Panc1 (cell line): ENCODE measurements around the gene H3-3A. TPM values are rescaled to one million over a fixed set of nuclear protein-coding genes. Genes with fewer than 3 reads are reported as not detected.
"Not testable (repeated sequence)": the region's sequence is repeated elsewhere in the genome, so short reads cannot be mapped to it uniquely, and the experiment has no call there.

ENCODE experiments used
- ATAC-seq: fragments of 200-7000 bp; cut with Tn5 transposase; 2 replicates; pipeline ENCODE4 v1.9.1; 2020; ENCODE audit warnings: mild to moderate bottlenecking, moderate library complexity
- BruUV-seq: library from RNA; stranded (reverse); fragments of 400-500 nt; replicated peaks from 2 replicates; lab custom pipeline; 2021; lab: Mats Ljungman, UMichigan
- CTCF ChIA-PET: fragments of 300-600 bp; sonication (Branson Sonifier 250); formaldehyde crosslinking; loops from one replicate; lab custom pipeline; 2022; ENCODE audit warnings: antibody characterized with exemption; lab: Charles Lee
- POLR2A ChIA-PET: fragments of 300-600 bp; sonication (Branson Sonifier 250); formaldehyde crosslinking; loops from one replicate; lab custom pipeline; 2022; ENCODE audit warnings: antibody characterized with exemption; lab: Charles Lee
- DNase-seq: peaks from one replicate; pipeline ENCODE4 v3.0.0-alpha.2; 2010; ENCODE audit warnings: low read depth, low spot score
- H3K27ac ChIP-seq: 2 replicates; pipeline ENCODE4 v1.5.1; 2011; ENCODE audit warnings: mild to moderate bottlenecking, low read length, inconsistent platforms
- H3K27me3 ChIP-seq: fragments of 200-500 bp; sonication (Bioruptor generic); 2 replicates; pipeline ENCODE4 v1.6.0; 2014; ENCODE audit warnings: low read length, inconsistent platforms; ENCODE audit not compliant: control insufficient read depth, insufficient read depth
- H3K36me3 ChIP-seq: fragments of 200-500 bp; sonication (Bioruptor generic); 2 replicates; pipeline ENCODE4 v1.5.1; 2014; ENCODE audit warnings: inconsistent platforms, mild to moderate bottlenecking, low read length, moderate library complexity; ENCODE audit not compliant: control insufficient read depth, insufficient read depth
- H3K4me1 ChIP-seq: 2 replicates; pipeline ENCODE4 v1.5.1; 2011; ENCODE audit warnings: inconsistent platforms, mild to moderate bottlenecking, low read length, moderate library complexity; ENCODE audit not compliant: control insufficient read depth, insufficient read depth
- H3K4me3 ChIP-seq, 2 experiments: 2 replicates each; pipeline ENCODE4 v1.5.1; 2011 to 2012; ENCODE audit warnings: low read depth in 2 of 2, low read length in 2 of 2, mild to moderate bottlenecking in 2 of 2, inconsistent platforms in 1 of 2, moderate library complexity in 1 of 2
- H3K9me3 ChIP-seq: fragments of 200-500 bp; sonication (Bioruptor generic); 2 replicates; pipeline ENCODE4 v1.5.1; 2014; ENCODE audit warnings: low read depth, mild to moderate bottlenecking, inconsistent platforms, low read length, moderate library complexity; ENCODE audit not compliant: control insufficient read depth, insufficient read depth
- POLR2AphosphoS5 ChIP-seq: IDR thresholded peaks from 2 replicates; pipeline ENCODE4 v1.6.1; 2012; ENCODE audit warnings: mild to moderate bottlenecking, low read depth, low read length, moderate library complexity
- SIN3A ChIP-seq: IDR thresholded peaks from 2 replicates; pipeline ENCODE4 v1.6.1; 2012; ENCODE audit warnings: low read depth, mild to moderate bottlenecking, low read length, moderate library complexity, borderline replicate concordance; ENCODE audit not compliant: insufficient read depth
- TCF7L2 ChIP-seq: IDR thresholded peaks from 2 replicates; pipeline ENCODE4 v1.6.1; 2011; ENCODE audit warnings: mild to moderate bottlenecking, low read depth, low read length, inconsistent platforms
- in situ Hi-C: cut with HindIII; loops from 2 replicates; pipeline ENCODE4 v1.10.0; 2016; ENCODE audit warnings: low sequenced_read_pairs, low pct_unique_long_range_greater_than_20kb
- intact Hi-C: fragments of 100-400 bp; cut with micrococcal nuclease; formaldehyde crosslinking; loops from one replicate; pipeline ENCODE4 v1.10.0; 2022; ENCODE audit not compliant: unreplicated experiment
- total RNA-seq: library from RNA; stranded (reverse); gene quantifications from one replicate; pipeline ENCODE4 v1.2.1, GENCODE V29; 2021; ENCODE audit not compliant: unreplicated experiment
- TF ChIP-seq, protein P1 (sequence below): fragments of 450-650 bp; IDR thresholded peaks from 2 replicates; pipeline ENCODE4 v1.5.1; 2017; ENCODE audit warnings: mild to moderate bottlenecking
- TF ChIP-seq, protein P2 (sequence below), 2 experiments: IDR thresholded peaks; 2 replicates each; pipeline ENCODE4 v1.6.1; 2011 to 2012; ENCODE audit warnings: low read depth in 2 of 2, control low read depth in 1 of 2, low read length in 1 of 2, mild to moderate bottlenecking in 1 of 2, moderate library complexity in 1 of 2; ENCODE audit not compliant: insufficient read depth in 1 of 2

Gene H3-3A
- total RNA-seq, 1 experiment from 2014 or later = 404 TPM

DNA sequence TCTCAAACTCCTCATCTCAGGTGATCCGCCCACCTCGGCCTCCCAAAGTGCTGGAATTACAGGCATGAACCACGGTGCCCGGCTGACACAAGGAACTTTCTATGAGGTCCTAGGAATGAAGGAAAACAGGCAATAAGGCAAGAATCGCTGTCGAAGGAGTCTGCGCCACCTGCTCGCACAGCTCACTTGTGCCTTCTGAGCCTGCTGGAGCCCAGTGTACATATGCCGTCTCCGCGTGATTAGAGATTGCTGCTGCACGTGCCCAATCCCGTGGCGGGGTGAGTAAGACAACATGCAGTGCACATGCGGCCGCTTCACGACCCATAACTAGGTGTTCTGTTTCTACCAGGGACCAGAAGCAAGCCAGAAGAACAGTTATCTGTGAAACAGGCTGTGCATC lies 24.3 kb downstream of the H3-3A start:
- in situ Hi-C loops = no loop called here
- no peak for DNase-seq
- intact Hi-C loops = no loop called here
- Histone ChIP-seq H3K27me3 (no peaks in the 10 kb centered on the region), H3K27ac (no peak overlapping the region), H3K9me3 (no peaks in the 10 kb centered on the region), H3K4me3 (no peak overlapping the region), H3K36me3 (no peaks in the 10 kb centered on the region), H3K4me1 (peaks cover 5% of the 10 kb centered on the region; the same call in 1 of the 2 replicates)
- ChIA-PET CTCF (no interaction called here), POLR2A (no interaction called here)
- TF ChIP-seq POLR2AphosphoS5 = no peak
- TF ChIP-seq, protein P1, sequence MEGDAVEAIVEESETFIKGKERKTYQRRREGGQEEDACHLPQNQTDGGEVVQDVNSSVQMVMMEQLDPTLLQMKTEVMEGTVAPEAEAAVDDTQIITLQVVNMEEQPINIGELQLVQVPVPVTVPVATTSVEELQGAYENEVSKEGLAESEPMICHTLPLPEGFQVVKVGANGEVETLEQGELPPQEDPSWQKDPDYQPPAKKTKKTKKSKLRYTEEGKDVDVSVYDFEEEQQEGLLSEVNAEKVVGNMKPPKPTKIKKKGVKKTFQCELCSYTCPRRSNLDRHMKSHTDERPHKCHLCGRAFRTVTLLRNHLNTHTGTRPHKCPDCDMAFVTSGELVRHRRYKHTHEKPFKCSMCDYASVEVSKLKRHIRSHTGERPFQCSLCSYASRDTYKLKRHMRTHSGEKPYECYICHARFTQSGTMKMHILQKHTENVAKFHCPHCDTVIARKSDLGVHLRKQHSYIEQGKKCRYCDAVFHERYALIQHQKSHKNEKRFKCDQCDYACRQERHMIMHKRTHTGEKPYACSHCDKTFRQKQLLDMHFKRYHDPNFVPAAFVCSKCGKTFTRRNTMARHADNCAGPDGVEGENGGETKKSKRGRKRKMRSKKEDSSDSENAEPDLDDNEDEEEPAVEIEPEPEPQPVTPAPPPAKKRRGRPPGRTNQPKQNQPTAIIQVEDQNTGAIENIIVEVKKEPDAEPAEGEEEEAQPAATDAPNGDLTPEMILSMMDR = no peak
- no peak for TF ChIP-seq SIN3A
- no peak for TF ChIP-seq TCF7L2
- TF ChIP-seq, protein P2, sequence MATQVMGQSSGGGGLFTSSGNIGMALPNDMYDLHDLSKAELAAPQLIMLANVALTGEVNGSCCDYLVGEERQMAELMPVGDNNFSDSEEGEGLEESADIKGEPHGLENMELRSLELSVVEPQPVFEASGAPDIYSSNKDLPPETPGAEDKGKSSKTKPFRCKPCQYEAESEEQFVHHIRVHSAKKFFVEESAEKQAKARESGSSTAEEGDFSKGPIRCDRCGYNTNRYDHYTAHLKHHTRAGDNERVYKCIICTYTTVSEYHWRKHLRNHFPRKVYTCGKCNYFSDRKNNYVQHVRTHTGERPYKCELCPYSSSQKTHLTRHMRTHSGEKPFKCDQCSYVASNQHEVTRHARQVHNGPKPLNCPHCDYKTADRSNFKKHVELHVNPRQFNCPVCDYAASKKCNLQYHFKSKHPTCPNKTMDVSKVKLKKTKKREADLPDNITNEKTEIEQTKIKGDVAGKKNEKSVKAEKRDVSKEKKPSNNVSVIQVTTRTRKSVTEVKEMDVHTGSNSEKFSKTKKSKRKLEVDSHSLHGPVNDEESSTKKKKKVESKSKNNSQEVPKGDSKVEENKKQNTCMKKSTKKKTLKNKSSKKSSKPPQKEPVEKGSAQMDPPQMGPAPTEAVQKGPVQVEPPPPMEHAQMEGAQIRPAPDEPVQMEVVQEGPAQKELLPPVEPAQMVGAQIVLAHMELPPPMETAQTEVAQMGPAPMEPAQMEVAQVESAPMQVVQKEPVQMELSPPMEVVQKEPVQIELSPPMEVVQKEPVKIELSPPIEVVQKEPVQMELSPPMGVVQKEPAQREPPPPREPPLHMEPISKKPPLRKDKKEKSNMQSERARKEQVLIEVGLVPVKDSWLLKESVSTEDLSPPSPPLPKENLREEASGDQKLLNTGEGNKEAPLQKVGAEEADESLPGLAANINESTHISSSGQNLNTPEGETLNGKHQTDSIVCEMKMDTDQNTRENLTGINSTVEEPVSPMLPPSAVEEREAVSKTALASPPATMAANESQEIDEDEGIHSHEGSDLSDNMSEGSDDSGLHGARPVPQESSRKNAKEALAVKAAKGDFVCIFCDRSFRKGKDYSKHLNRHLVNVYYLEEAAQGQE (IDR thresholded peaks at IDR 0.05; ENCODE audit: insufficient read depth in 1 of 2, low read depth in 2 of 2, low read length in 1 of 2) = no peak
- no peak for ATAC-seq
- no TSS peak for BruUV-seq

DNA sequence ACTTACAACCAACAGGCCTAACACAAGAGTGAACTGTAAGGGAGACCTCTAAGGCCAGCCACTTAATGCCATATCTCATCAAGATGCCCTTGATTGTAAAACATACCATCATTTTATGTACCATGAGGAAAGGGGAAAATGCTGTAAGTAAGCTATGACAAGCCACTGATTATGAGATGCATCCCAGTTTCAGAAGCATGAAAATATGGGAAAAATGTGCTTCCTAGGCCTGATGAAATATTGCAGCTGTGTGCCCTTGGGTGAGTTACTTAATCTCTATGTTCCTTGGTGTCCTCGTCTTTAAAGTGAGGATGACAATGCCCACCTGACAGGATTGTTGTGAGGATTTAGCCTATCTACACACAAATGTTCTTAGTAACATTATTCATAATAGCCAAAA lies 28.9 kb downstream of the H3-3A start:
- Histone ChIP-seq H3K4me1 (no peaks in the 10 kb centered on the region), H3K36me3 (no peaks in the 10 kb centered on the region), H3K27ac (no peak overlapping the region), H3K27me3 (no peaks in the 10 kb centered on the region), H3K9me3 (no peaks in the 10 kb centered on the region), H3K4me3 (no peak overlapping the region)
- CTCF ChIA-PET = interaction anchor here (0.6 kb wide), 1 partner anchor 367 kb away, joined by 5 read pairs; no protein-coding TSS in a partner anchor
- TF ChIP-seq, protein P2 (IDR thresholded peaks at IDR 0.05; ENCODE audit: insufficient read depth in 1 of 2, low read depth in 2 of 2, low read length in 1 of 2) = no peak
- TF ChIP-seq TCF7L2 (no peak), SIN3A (no peak), POLR2AphosphoS5 (no peak)
- TF ChIP-seq, protein P1 = no peak
- ATAC-seq = no peak
- in situ Hi-C loops = no loop called here
- BruUV-seq = no TSS peak
- intact Hi-C loops = no loop called here
- POLR2A ChIA-PET = no interaction called here
- no peak for DNase-seq

DNA sequence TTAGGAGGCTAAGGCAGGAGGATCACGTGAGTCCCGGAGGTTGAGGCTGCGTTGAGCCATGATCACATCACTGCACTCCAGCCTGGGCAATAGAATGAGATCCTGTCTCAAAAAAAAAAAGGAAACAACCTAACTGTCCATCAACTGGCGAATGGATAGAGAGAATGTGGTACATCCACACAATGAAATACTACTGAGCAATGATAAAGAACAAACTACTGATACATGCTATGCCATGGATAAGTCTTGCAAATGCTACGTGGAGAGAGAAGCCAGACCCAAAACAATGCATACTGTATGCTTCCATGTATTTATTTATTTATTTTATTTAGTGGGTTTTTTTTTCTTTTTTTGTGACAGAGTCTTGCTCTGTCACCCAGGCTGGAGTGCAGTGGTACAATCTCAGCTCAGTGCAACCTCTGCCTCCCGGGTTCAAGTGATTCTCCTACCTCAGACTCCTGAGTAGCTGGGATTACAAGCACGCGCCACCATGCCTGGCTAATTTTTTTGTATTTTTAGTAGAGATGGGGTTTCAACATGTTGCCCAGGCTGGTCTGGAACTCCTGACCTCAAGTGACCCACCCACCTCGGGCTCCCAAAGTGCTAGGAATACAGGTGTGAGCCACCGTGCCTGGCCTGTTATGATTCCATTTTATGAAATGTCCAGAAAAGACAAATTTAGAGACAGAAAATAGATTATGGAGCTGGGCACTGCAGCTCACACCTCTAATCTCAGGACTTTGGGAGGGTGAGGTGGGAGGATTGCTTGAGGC lies 29.7 kb downstream of the H3-3A start:
- CTCF ChIA-PET, intact Hi-C loops, DNase-seq, H3K9me3 ChIP-seq, ATAC-seq, H3K27me3 ChIP-seq, H3K4me3 ChIP-seq, H3K36me3 ChIP-seq, BruUV-seq, POLR2A ChIA-PET, in situ Hi-C loops, H3K27ac ChIP-seq, H3K4me1 ChIP-seq: not testable (repeated sequence)
